HEK293T (cell line): Measurements from ENCODE around the gene ZNF831.

Experiments
- BHLHE40 ChIP-seq: fragments of 450-650 bp; IDR thresholded peaks from 2 replicates; pipeline ENCODE4 v1.6.1; 2016; ENCODE audit warnings: mild to moderate bottlenecking, moderate library complexity, borderline replicate concordance
- FOXK2 ChIP-seq: fragments of 450-650 bp; IDR thresholded peaks from 2 replicates; pipeline ENCODE4 v1.6.1; 2016; ENCODE audit warnings: mild to moderate bottlenecking
- L3MBTL2 ChIP-seq: fragments of 450-650 bp; conservative IDR thresholded peaks from 2 replicates; pipeline ENCODE4 v1.6.1; 2016; ENCODE audit warnings: mild to moderate bottlenecking
- SP1 ChIP-seq: fragments of 450-650 bp; IDR thresholded peaks from 2 replicates; pipeline ENCODE4 v1.6.1; 2017
- ZNF384 ChIP-seq: fragments of 450-650 bp; IDR thresholded peaks from 2 replicates; pipeline ENCODE4 v1.6.1; 2016

GRCh38 chr20:59151820-59152219 lies 11.8 kb upstream of the ZNF831 start:
- no peak for TF ChIP-seq FOXK2
- TF ChIP-seq L3MBTL2: no peak
- TF ChIP-seq SP1: no peak
- TF ChIP-seq BHLHE40: no peak
- no peak for TF ChIP-seq ZNF384
